NCI-H146 (cell line): ENCODE measurements around the gene MRPL36.

Source experiments
- DNase-seq: peaks from one replicate; lab custom pipeline; 2025; lab: John Stamatoyannopoulos, UW

MRPL36 gene

DNA sequence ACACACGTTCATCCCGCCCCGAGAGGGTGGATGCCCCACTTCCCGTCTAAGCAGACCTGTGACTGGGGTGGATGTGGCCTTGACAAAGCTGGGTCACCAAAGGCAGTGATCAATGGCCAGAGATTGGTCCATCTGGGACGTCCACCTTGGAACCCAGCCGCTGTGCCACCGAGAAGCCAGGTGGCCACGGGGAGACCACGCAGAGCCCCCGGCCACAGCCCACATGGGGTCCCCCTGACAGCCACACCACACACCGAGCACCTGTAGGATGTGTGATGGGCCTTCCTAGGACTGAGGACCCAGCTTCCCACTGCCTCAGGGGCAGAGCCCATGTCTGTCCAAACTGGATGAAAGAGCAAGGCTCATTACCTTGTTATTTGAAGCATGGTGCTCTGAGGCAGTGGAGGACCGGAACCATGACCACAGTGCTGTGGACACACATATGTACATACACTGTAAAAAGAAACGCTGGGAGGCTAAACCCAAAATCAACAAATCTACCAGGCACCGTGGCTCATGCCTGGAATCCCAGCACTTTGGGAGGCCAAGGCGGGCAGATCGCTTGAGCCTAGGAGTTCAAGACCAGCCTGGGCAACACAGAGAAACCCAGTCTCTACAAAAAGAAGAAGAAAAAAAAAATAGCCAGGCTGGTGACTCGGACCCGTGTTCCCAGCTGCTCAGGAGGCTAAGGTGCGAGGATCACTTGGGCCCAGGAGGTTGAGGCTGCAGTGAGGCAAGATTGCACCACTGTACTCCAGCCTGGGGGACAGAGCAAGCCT is 50.1 kb downstream of the MRPL36 start:
- no peak for DNase-seq

DNA sequence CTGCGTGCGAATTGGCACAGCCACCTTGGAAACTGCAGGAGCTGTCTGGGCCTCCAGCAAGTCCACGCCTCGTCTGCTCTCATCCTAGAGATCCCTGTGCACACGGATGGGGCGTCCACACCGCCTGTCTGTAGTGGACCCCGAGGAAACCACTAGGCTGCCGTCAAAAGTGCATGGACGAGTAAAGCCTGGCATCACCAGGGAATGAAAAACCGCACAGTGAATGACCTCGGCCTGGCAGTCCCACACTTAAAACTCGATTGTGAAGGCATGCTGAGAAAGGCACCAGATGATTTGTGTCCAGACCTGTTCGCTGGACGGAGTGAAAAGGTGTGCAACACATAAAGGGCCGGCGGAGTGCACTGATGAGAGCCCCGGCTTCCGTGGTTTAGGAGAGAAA is 50.8 kb downstream of the MRPL36 start:
- no peak for DNase-seq
